SU-DHL-6 (cell line): ENCODE data around the gene DMGDH.

ENCODE experiments used
- H2AFZ ChIP-seq: fragments of 200-600 bp; sonication (generic); 2 replicates; pipeline ENCODE4 v1.6.1; 2014; ENCODE audit warnings: low read depth, mild to moderate bottlenecking, moderate library complexity, mixed read lengths, antibody characterized with exemption, low read length; ENCODE audit not compliant: severe bottlenecking
- H3F3A ChIP-seq: fragments of 200-600 bp; shearing (Covaris generic); 2 replicates; pipeline ENCODE4 v1.6.0; 2016; ENCODE audit warnings: antibody characterized with exemption, mild to moderate bottlenecking; ENCODE audit not compliant: insufficient read depth
- H3K27ac ChIP-seq: fragments of 200-600 bp; sonication (generic); 2 replicates; pipeline ENCODE4 v1.5.1; 2016; ENCODE audit warnings: low read depth, mild to moderate bottlenecking, low read length, moderate library complexity, mixed read lengths
- H3K27me3 ChIP-seq: fragments of 200-600 bp; sonication (generic), shearing (Covaris generic); 2 replicates; pipeline ENCODE4 v1.6.0; 2014; ENCODE audit warnings: mild to moderate bottlenecking, low read length
- H3K36me3 ChIP-seq: fragments of 200-600 bp; sonication (generic); 2 replicates; pipeline ENCODE4 v1.6.1; 2014; ENCODE audit warnings: mild to moderate bottlenecking, low read length, mixed read lengths
- H3K4me2 ChIP-seq: fragments of 300-600, 200-600 bp; shearing (Covaris generic), sonication (generic); 2 replicates; pipeline ENCODE4 v1.6.0; 2014; ENCODE audit warnings: low read length, low read depth, mild to moderate bottlenecking; ENCODE audit not compliant: poor library complexity, severe bottlenecking
- H3K4me3 ChIP-seq: fragments of 200-600 bp; sonication (generic); 2 replicates; pipeline ENCODE4 v1.5.1; 2014; ENCODE audit warnings: antibody characterized with exemption, low read length, mild to moderate bottlenecking, mixed read lengths; ENCODE audit not compliant: insufficient read depth, poor library complexity, severe bottlenecking
- H3K79me2 ChIP-seq: fragments of 200-600 bp; sonication (generic); 2 replicates; pipeline ENCODE4 v1.6.1; 2014; ENCODE audit warnings: mild to moderate bottlenecking, low read length, moderate library complexity; ENCODE audit not compliant: insufficient read depth
- H3K9ac ChIP-seq: fragments of 200-600 bp; sonication (generic); 2 replicates; pipeline ENCODE4 v1.7.0; 2014; ENCODE audit warnings: mild to moderate bottlenecking, low read length
- H3K9me2 ChIP-seq: fragments of 200-600 bp; sonication (generic); replicated peaks from 2 replicates; pipeline ENCODE4 v1.6.1; 2014; ENCODE audit warnings: low read length; ENCODE audit not compliant: insufficient read depth
- H3K9me3 ChIP-seq: fragments of 200-600 bp; sonication (generic); 2 replicates; pipeline ENCODE4 v1.6.1; 2014; ENCODE audit warnings: low read length, mixed read lengths; ENCODE audit not compliant: insufficient read depth
- H4K20me1 ChIP-seq: fragments of 200-600 bp; sonication (generic); 2 replicates; pipeline ENCODE4 v1.6.1; 2014; ENCODE audit warnings: low read depth, mild to moderate bottlenecking, antibody characterized with exemption, low read length, moderate library complexity, mixed read lengths
- CTCF ChIP-seq: fragments of 200-600 bp; sonication (generic); IDR thresholded peaks from one replicate; pipeline ENCODE4 v1.5.1; 2017; ENCODE audit warnings: antibody characterized with exemption, mild to moderate bottlenecking, low read length, moderate library complexity; ENCODE audit not compliant: insufficient read depth, poor library complexity, severe bottlenecking
- EZH2phosphoT487 ChIP-seq: fragments of 200-600 bp; sonication (generic), shearing (Covaris generic); conservative IDR thresholded peaks from 2 replicates; pipeline ENCODE4 v1.6.1; 2018; ENCODE audit warnings: mild to moderate bottlenecking, antibody characterized with exemption, low read length, moderate library complexity, mixed read lengths

Gene DMGDH

DNA sequence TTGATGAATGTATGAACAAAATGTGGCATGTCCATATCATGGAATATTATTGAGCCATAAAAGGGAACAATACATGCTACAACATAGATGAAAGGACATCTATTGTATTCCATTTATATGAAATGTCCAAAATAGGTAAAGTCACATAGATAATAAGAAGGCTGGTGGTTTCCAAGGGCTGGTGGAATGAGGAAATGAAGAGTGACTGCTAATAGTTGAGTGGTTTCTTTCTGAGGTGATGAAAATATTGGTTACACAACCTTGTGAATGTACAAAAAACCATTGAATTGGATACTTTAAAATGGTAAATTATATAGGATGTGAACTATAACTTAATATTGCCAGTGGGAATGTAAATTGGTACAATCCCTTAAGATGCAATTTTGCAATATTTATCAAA is 89.6 kb downstream of the DMGDH start:
- no peak for TF ChIP-seq EZH2phosphoT487
- no peak for TF ChIP-seq CTCF
- Histone ChIP-seq H3K4me3 (no peak overlapping the region), H3K9me2 (no peaks in the 10 kb centered on the region), H2AFZ (no peak overlapping the region), H3K36me3 (no peaks in the 10 kb centered on the region), H3K27me3 (no peaks in the 10 kb centered on the region), H3K27ac (no peak overlapping the region), H3K9me3 (no peaks in the 10 kb centered on the region), H3F3A (peaks cover 8% of the 10 kb centered on the region; the same call in 1 of the 2 replicates), H3K9ac (no peak overlapping the region), H3K79me2 (no peaks in the 10 kb centered on the region), H4K20me1 (no peaks in the 10 kb centered on the region), H3K4me2 (no peak overlapping the region)

GRCh38 chr5:78979117-78979742 is 90.2 kb downstream of the DMGDH start:
- H2AFZ ChIP-seq = no peak overlapping the region
- TF ChIP-seq CTCF (no peak), EZH2phosphoT487 (no peak)
- H3K27ac ChIP-seq = no peak overlapping the region
- H3F3A ChIP-seq = peaks cover 8% of the 10 kb centered on the region; the same call in 1 of the 2 replicates
- no peaks in the 10 kb centered on the region for H3K36me3 ChIP-seq
- no peaks in the 10 kb centered on the region for H3K9me3 ChIP-seq
- no peaks in the 10 kb centered on the region for H3K9me2 ChIP-seq
- no peak overlapping the region for H3K4me2 ChIP-seq
- no peak overlapping the region for H3K9ac ChIP-seq
- no peaks in the 10 kb centered on the region for H3K79me2 ChIP-seq
- no peaks in the 10 kb centered on the region for H4K20me1 ChIP-seq
- no peak overlapping the region for H3K4me3 ChIP-seq
- no peaks in the 10 kb centered on the region for H3K27me3 ChIP-seq

DNA sequence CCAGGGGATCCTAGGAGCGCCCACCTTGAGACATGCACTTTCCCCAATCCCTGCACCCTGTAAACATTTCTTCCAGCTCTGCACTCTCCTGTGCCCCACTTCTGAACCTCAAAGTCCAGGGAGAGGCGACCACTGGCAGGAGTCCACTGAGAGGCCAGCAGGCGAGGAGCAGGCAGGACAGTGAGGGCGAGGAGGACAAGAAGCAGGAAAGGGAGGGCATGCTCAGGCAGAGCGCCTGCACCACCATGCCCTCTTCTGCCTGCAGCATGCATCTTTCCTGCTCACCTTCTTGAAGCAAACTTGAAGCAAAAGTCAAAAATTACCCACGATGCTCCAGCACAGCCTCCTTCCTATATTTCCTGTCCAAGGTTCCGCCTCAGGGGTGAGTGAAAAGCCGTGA is 94.4 kb downstream of the DMGDH start:
- no peaks in the 10 kb centered on the region for H3K9me2 ChIP-seq
- H3K4me2 ChIP-seq = no peak overlapping the region
- H3K36me3 ChIP-seq = no peaks in the 10 kb centered on the region
- H2AFZ ChIP-seq = no peak overlapping the region
- no peaks in the 10 kb centered on the region for H3K27me3 ChIP-seq
- no peak for TF ChIP-seq EZH2phosphoT487
- no peak for TF ChIP-seq CTCF
- no peak overlapping the region for H3K9ac ChIP-seq
- H3K9me3 ChIP-seq = no peaks in the 10 kb centered on the region
- no peaks in the 10 kb centered on the region for H4K20me1 ChIP-seq
- H3K4me3 ChIP-seq = no peak overlapping the region
- no peaks in the 10 kb centered on the region for H3K79me2 ChIP-seq
- H3K27ac ChIP-seq = no peak overlapping the region
- H3F3A ChIP-seq = no peaks in the 10 kb centered on the region
